ENCODE results near the gene SEC23A.

Gene SEC23A

DNA sequence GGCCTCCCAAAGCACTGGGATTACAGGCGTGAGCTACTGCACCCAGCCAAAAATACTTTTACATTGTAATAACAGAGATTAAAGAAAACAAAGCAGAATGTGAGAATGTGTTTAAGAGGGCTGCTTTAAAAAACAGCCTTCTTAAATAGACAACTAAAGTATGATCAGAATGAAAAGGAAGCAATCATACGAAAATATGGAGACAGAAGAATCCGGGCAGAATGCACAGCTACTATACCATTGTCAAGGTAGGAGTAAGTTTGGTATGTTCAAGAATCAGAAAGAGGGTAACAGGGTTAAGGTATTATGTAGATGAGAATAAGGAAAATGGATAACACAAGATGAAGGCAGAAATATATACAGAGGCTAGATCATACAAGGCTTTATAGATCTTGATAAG lies 8.5 kb downstream of the SEC23A start:
- Mint-ChIP-seq H3K4me3 (no peak overlapping the region), H3K27me3 (ENCODE audit: low read depth, poor library complexity) (no peaks in the 10 kb centered on the region), H3K36me3 (ENCODE audit: low read depth) (peaks cover 43% of the 10 kb centered on the region), H3K4me1 (peaks cover 6% of the 10 kb centered on the region), H3K9me3 (no peaks in the 10 kb centered on the region), H3K27ac (no peak overlapping the region)
- TF ChIP-seq, protein P1, sequence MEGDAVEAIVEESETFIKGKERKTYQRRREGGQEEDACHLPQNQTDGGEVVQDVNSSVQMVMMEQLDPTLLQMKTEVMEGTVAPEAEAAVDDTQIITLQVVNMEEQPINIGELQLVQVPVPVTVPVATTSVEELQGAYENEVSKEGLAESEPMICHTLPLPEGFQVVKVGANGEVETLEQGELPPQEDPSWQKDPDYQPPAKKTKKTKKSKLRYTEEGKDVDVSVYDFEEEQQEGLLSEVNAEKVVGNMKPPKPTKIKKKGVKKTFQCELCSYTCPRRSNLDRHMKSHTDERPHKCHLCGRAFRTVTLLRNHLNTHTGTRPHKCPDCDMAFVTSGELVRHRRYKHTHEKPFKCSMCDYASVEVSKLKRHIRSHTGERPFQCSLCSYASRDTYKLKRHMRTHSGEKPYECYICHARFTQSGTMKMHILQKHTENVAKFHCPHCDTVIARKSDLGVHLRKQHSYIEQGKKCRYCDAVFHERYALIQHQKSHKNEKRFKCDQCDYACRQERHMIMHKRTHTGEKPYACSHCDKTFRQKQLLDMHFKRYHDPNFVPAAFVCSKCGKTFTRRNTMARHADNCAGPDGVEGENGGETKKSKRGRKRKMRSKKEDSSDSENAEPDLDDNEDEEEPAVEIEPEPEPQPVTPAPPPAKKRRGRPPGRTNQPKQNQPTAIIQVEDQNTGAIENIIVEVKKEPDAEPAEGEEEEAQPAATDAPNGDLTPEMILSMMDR (IDR thresholded peaks at IDR 0.05), result no peak
- no peak for DNase-seq

DNA sequence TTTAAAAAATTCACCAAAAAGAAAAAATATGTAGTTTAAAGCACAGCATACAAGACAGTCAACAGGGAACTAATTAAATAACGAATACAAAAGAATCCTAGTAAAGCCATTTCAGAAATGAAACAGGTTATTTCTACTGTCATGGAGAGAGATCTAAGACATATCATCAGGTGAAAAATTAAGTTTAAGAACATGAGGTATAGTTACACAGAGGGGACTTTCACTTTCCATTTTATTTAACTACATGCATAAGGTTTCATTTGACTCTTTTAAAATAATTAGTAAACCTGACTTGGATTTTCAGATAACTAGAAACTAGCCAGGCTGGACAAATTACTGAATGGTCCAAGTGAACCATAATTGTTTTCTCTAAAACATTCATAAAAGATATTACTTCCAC lies 11.3 kb downstream of the SEC23A start:
- no peak for DNase-seq
- H3K36me3 Mint-ChIP-seq (ENCODE audit: low read depth), result peaks cover 61% of the 10 kb centered on the region

DNA sequence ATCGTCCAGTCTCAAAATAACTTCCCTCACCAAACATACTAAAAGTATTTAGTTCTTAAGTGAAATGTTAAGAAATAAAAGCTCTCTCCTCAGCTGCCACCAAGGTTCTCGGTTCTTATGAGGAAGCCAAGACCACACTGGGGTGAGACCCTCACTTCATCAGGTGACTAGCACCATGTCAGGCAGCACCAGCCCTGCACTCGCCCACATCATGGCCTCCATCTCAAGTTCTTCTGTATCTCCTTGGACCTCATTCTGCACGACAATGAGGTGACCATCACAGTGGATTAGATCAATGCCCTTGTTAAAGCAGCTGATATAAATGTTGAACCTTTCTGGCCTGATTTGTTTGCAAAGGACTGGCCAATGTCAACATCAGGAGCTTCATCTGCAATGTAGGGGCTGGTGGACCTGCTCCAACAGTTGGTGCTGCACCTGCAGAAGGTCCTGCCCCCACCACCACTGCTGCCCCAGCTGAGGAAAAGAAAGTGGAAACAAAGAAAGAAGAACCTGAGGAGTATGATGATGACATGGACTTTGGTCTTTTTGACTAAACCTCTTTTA lies 12.4 kb downstream of the SEC23A start:
- no peaks in the 10 kb centered on the region for H3K27me3 Mint-ChIP-seq (ENCODE audit: low read depth, poor library complexity)
- TF ChIP-seq, protein P1 (IDR thresholded peaks at IDR 0.05), result no peak
- H3K27ac Mint-ChIP-seq, result no peak overlapping the region
- H3K36me3 Mint-ChIP-seq (ENCODE audit: low read depth), result peaks cover 72% of the 10 kb centered on the region
- no peak overlapping the region for H3K4me3 Mint-ChIP-seq
- H3K9me3 Mint-ChIP-seq, result no peaks in the 10 kb centered on the region
- no peak for DNase-seq
- H3K4me1 Mint-ChIP-seq, result no peaks in the 10 kb centered on the region

More for the DNA sequence above, 11.3 kb downstream of the SEC23A start:
- TF ChIP-seq, protein P1 (IDR thresholded peaks at IDR 0.05), result no peak
- H3K4me3 Mint-ChIP-seq, result no peak overlapping the region
- H3K27ac Mint-ChIP-seq, result no peak overlapping the region
- H3K4me1 Mint-ChIP-seq, result no peaks in the 10 kb centered on the region
- H3K9me3 Mint-ChIP-seq, result no peaks in the 10 kb centered on the region
- H3K27me3 Mint-ChIP-seq (ENCODE audit: low read depth, poor library complexity), result no peaks in the 10 kb centered on the region

DNA sequence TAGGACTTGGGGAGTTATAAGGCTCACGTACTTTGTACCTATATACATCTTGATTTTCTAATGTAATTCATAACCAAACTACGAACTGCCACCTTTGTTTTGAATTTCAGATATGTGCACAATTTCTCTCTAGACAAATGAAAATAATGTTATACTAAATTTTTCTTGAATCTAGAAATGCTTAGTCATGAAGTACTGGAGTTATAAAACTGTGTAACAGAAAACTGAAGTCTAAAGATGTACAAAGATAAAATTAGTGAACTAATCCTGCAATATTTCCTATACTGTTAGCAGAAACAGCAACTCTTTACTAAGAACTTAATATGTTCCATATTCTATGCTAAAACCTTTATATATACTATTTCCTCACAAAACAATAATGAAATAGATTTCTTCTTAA lies 15.5 kb downstream of the SEC23A start:
- H3K4me3 Mint-ChIP-seq, result no peak overlapping the region
- no peak overlapping the region for H3K27ac Mint-ChIP-seq
- H3K9me3 Mint-ChIP-seq, result no peaks in the 10 kb centered on the region
- DNase-seq, result no peak
- peaks cover 85% of the 10 kb centered on the region for H3K36me3 Mint-ChIP-seq (ENCODE audit: low read depth)
- TF ChIP-seq, protein P1 (IDR thresholded peaks at IDR 0.05), result no peak
- no peaks in the 10 kb centered on the region for H3K27me3 Mint-ChIP-seq (ENCODE audit: low read depth, poor library complexity)
- no peaks in the 10 kb centered on the region for H3K4me1 Mint-ChIP-seq

DNA sequence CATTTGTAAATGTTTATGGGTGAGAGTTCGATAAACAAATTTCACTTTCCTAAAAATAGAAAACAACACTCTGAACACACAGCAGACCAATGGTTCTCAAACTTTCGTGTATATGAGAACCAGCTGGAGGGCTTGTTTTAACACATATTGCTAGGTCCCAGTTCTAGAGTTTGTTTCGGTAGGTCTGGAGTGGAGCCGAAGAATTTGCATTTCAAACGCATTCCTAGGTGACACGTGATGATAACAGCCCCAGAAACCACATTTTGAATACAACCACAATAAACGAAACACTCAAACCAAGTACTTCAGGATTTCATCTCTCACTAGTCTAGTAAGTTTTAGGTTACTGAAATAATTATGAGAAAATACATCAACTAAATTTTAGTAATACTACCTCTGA lies 17.1 kb downstream of the SEC23A start:
- TF ChIP-seq, protein P1 (IDR thresholded peaks at IDR 0.05), result no peak
- Mint-ChIP-seq H3K4me1 (no peaks in the 10 kb centered on the region), H3K27ac (no peak overlapping the region), H3K36me3 (ENCODE audit: low read depth) (peaks cover 80% of the 10 kb centered on the region), H3K27me3 (ENCODE audit: low read depth, poor library complexity) (no peaks in the 10 kb centered on the region), H3K4me3 (no peak overlapping the region), H3K9me3 (no peaks in the 10 kb centered on the region)
- no peak for DNase-seq

DNA sequence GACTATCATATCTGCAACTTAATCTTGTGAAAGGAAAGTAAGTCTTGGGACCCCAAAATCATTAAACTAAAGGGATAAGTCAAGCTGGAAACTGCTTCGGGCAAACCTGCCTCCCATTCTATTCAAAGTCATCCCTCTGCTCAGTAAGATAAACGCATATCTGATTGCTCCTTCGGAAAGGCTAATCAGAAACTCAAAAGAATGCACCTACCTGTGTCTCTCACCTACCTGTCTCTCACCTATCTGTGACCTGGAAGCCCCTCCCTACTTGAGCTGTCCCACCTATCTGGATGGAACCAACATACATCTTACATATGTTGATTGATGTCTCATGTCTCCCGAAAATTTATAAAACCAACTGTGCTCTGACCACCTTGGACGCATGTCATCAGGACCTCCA lies 19.9 kb downstream of the SEC23A start:
- TF ChIP-seq, protein P1 (IDR thresholded peaks at IDR 0.05), result no peak
- H3K27ac Mint-ChIP-seq, result no peak overlapping the region
- no peak overlapping the region for H3K4me3 Mint-ChIP-seq
- no peaks in the 10 kb centered on the region for H3K27me3 Mint-ChIP-seq (ENCODE audit: low read depth, poor library complexity)
- no peaks in the 10 kb centered on the region for H3K4me1 Mint-ChIP-seq
- peaks cover 80% of the 10 kb centered on the region for H3K36me3 Mint-ChIP-seq (ENCODE audit: low read depth)
- no peak for DNase-seq
- H3K9me3 Mint-ChIP-seq, result no peaks in the 10 kb centered on the region

All from nephron progenitor cell (in vitro differentiated cells).